HepG2 (cell line): ENCODE measurements around the gene LIN28B.

ENCODE experiments used
- CEBPB ChIP-seq: IDR thresholded peaks from 2 replicates; pipeline ENCODE4 v1.6.1; 2011; ENCODE audit warnings: low read depth, low read length, improper control_type of control experiment, borderline replicate concordance
- CTCF ChIP-seq: sonication (generic); formaldehyde crosslinking; IDR thresholded peaks from 2 replicates; pipeline ENCODE4 v1.5.0; 2020; ENCODE audit warnings: mild to moderate bottlenecking, missing genetic modification reagents, moderate library complexity
- FOXA3 ChIP-seq: IDR thresholded peaks from 2 replicates; pipeline ENCODE4 v1.6.1; 2016; ENCODE audit warnings: missing genetic modification reagents, missing compliant biosample characterization
- GLI4 ChIP-seq: sonication (generic); formaldehyde crosslinking; IDR thresholded peaks from 2 replicates; pipeline ENCODE4 v1.5.1; 2020; ENCODE audit warnings: missing genetic modification reagents, mild to moderate bottlenecking, moderate library complexity, borderline replicate concordance
- NBN ChIP-seq: fragments of 450-650 bp; conservative IDR thresholded peaks from 2 replicates; pipeline ENCODE4 v1.6.1; 2017
- POLR2A ChIP-seq, 2 experiments: IDR thresholded peaks; 2 replicates each; pipeline ENCODE4 v1.6.1; 2011; ENCODE audit warnings: low read depth in 2 of 2, low read length in 2 of 2, mild to moderate bottlenecking in 1 of 2, moderate library complexity in 1 of 2; ENCODE audit not compliant: insufficient read depth in 1 of 2
- SMC3 ChIP-seq: IDR thresholded peaks from 2 replicates; pipeline ENCODE4 v1.6.1; 2011; ENCODE audit warnings: low read length, improper control_type of control experiment
- SP4 ChIP-seq: sonication (generic); formaldehyde crosslinking; IDR thresholded peaks from 2 replicates; pipeline ENCODE4 v1.8.1; 2023; ENCODE audit warnings: mild to moderate bottlenecking, missing genetic modification reagents
- TCF7 ChIP-seq: sonication (generic); IDR thresholded peaks from 2 replicates; pipeline ENCODE4 v1.6.1; 2016; ENCODE audit warnings: antibody characterized with exemption, low read depth
- ZNF431 ChIP-seq: sonication (generic); formaldehyde crosslinking; IDR thresholded peaks from 2 replicates; pipeline ENCODE4 v1.9.0; 2022; ENCODE audit warnings: missing genetic modification reagents, low read depth, mild to moderate bottlenecking, borderline replicate concordance
- ZNF558 ChIP-seq: sonication (generic); formaldehyde crosslinking; IDR thresholded peaks from 2 replicates; pipeline ENCODE4 v1.9.0; 2022; ENCODE audit warnings: mild to moderate bottlenecking, missing genetic modification reagents, borderline replicate concordance
- TF ChIP-seq, protein P1 (sequence below): IDR thresholded peaks from 2 replicates; pipeline ENCODE4 v1.6.1; 2012; ENCODE audit warnings: inconsistent platforms
- TF ChIP-seq, protein P2 (sequence below): sonication (generic); formaldehyde crosslinking; IDR thresholded peaks from 2 replicates; pipeline ENCODE4 v1.5.0; 2020; ENCODE audit warnings: missing genetic modification reagents, mild to moderate bottlenecking, borderline replicate concordance

DNA sequence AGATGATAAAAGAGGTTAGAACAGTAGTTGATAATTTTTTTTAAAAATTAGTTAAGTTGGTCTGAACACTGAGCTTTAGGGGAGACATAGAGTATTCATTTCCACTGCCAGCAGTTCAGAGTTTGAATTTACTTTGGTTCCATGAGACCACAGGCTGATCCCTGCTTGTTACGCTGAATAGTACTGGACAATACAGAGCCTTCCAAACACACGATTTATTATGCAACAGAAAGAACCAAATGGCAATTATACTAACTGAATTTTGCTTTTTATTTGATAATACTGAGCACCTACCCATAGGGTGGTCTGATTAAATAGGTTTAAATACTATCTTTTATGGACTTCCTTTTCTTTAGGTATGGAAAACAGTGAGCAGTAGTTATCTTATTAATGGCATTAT, 111.5 kb downstream of the LIN28B start:
- TF ChIP-seq GLI4 (CRISPR knock-in tag) (no peak), ZNF558 (CRISPR knock-in tag) (no peak), CTCF (CRISPR knock-in tag) (no peak), SP4 (CRISPR knock-in tag) (no peak), SMC3 (no peak), ZNF431 (CRISPR knock-in tag) (no peak), POLR2A (IDR thresholded peaks at IDR 0.05; ENCODE audit: insufficient read depth in 1 of 2, low read depth in 2 of 2, low read length in 2 of 2) (no peak), FOXA3 (CRISPR knock-in tag) (peak; percentile 27; the same call in 1 of the 2 replicates), NBN (no peak), CEBPB (no peak), TCF7 (no peak)
- TF ChIP-seq, protein P1, sequence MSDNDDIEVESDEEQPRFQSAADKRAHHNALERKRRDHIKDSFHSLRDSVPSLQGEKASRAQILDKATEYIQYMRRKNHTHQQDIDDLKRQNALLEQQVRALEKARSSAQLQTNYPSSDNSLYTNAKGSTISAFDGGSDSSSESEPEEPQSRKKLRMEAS = no peak
- TF ChIP-seq, protein P2, sequence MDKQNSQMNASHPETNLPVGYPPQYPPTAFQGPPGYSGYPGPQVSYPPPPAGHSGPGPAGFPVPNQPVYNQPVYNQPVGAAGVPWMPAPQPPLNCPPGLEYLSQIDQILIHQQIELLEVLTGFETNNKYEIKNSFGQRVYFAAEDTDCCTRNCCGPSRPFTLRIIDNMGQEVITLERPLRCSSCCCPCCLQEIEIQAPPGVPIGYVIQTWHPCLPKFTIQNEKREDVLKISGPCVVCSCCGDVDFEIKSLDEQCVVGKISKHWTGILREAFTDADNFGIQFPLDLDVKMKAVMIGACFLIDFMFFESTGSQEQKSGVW (CRISPR knock-in tag) = no peak
